ENCODE results near the gene SLC4A5. TPM values are rescaled to one million over a fixed set of nuclear protein-coding genes. Genes with fewer than 3 reads are reported as not detected.
A peak's percentile ranks its signal among the peaks of the same experiment; 100 is the strongest.

The SLC4A5 gene
- total and polyA plus RNA-seq, 5 experiments from 2014 or later = 0.46 to 15.1 (median 1.5) TPM

GRCh38 chr2:74328573-74328972 is 14.6 kb downstream of the SLC4A5 start:
- peaks cover 0 to 2% (median 0%) of the 10 kb centered on the region in 4 donors for H3K4me1 Mint-ChIP-seq
- H3K9me3 Mint-ChIP-seq = no peaks in the 10 kb centered on the region
- no peak overlapping the region for H3K27ac Mint-ChIP-seq
- no peaks in the 10 kb centered on the region for H3K27me3 Mint-ChIP-seq
- ATAC-seq (no peak), DNase-seq (no peak)
- POLR2A ChIA-PET = no interaction called here
- peaks cover 0 to 25% (median 8%) of the 10 kb centered on the region in 3 donors for H3K36me3 Mint-ChIP-seq
- no peak overlapping the region for H3K4me3 Mint-ChIP-seq

- POLR2A ChIA-PET = no interaction called here
- H3K36me3 Mint-ChIP-seq = peaks cover 0 to 30% (median 6%) of the 10 kb centered on the region in 3 donors
- peak overlapping the region in 2 of 10 donors; percentile 45 to 71 for H3K27ac Mint-ChIP-seq
Measured at GRCh38 chr2:74328074-74328473, 15.1 kb downstream of the SLC4A5 start.

GRCh38 chr2:74327627-74328026 is 15.6 kb downstream of the SLC4A5 start:
- Mint-ChIP-seq H3K27ac (peak overlapping the region in 1 of 10 donors; percentile 71), H3K9me3 (no peaks in the 10 kb centered on the region), H3K4me3 (no peak overlapping the region), H3K27me3 (no peaks in the 10 kb centered on the region), H3K4me1 (peaks cover 0 to 2% (median 0%) of the 10 kb centered on the region in 4 donors), H3K36me3 (peaks cover 0 to 28% (median 5%) of the 10 kb centered on the region in 3 donors)
- POLR2A ChIA-PET = no interaction called here
- ATAC-seq = no peak
- DNase-seq = no peak

More at GRCh38 chr2:74328074-74328473, 15.1 kb downstream of the SLC4A5 start:
- Mint-ChIP-seq H3K4me1 (peaks cover 0 to 2% (median 0%) of the 10 kb centered on the region in 4 donors), H3K27me3 (no peaks in the 10 kb centered on the region), H3K9me3 (no peaks in the 10 kb centered on the region), H3K4me3 (no peak overlapping the region)
- ATAC-seq (no peak), DNase-seq (no peak)

- ATAC-seq (no peak), DNase-seq (no peak)
- Mint-ChIP-seq H3K36me3 (peaks cover 0 to 25% (median 5%) of the 10 kb centered on the region in 3 donors), H3K4me1 (peaks cover 0 to 2% (median 0%) of the 10 kb centered on the region in 4 donors), H3K9me3 (no peaks in the 10 kb centered on the region), H3K27me3 (no peaks in the 10 kb centered on the region), H3K4me3 (no peak overlapping the region), H3K27ac (peak overlapping the region in 1 of 10 donors; percentile 44)
- POLR2A ChIA-PET = no interaction called here
Measured at GRCh38 chr2:74327199-74327598, 16.0 kb downstream of the SLC4A5 start.

- DNase-seq = no peak
- Mint-ChIP-seq H3K27me3 (no peaks in the 10 kb centered on the region), H3K27ac (no peak overlapping the region), H3K4me1 (peaks cover 0 to 2% (median 0%) of the 10 kb centered on the region in 4 donors), H3K4me3 (no peak overlapping the region), H3K9me3 (no peaks in the 10 kb centered on the region), H3K36me3 (peaks cover 0 to 21% (median 14%) of the 10 kb centered on the region in 3 donors)
- POLR2A ChIA-PET = no interaction called here
- no peak for ATAC-seq
Measured at GRCh38 chr2:74325815-74326214, 17.4 kb downstream of the SLC4A5 start.

- Mint-ChIP-seq H3K27ac (no peak overlapping the region), H3K4me3 (no peak overlapping the region), H3K4me1 (no peaks in the 10 kb centered on the region), H3K27me3 (no peaks in the 10 kb centered on the region), H3K36me3 (peaks cover 0 to 27% (median 24%) of the 10 kb centered on the region in 3 donors), H3K9me3 (no peaks in the 10 kb centered on the region)
- POLR2A ChIA-PET = no interaction called here
- no peak for DNase-seq
- no peak for ATAC-seq
Measured at GRCh38 chr2:74321737-74322136, 21.5 kb downstream of the SLC4A5 start.

- no peaks in the 10 kb centered on the region for H3K27me3 Mint-ChIP-seq
- H3K27ac Mint-ChIP-seq = no peak overlapping the region
- H3K36me3 Mint-ChIP-seq = peaks cover 6 to 42% (median 28%) of the 10 kb centered on the region in 3 donors
- POLR2A ChIA-PET = no interaction called here
- ATAC-seq (no peak), DNase-seq (no peak)
- H3K4me1 Mint-ChIP-seq = peaks cover 0 to 2% (median 0%) of the 10 kb centered on the region in 4 donors
- H3K9me3 Mint-ChIP-seq = no peaks in the 10 kb centered on the region
- no peak overlapping the region for H3K4me3 Mint-ChIP-seq
Measured at GRCh38 chr2:74317701-74318100, 25.5 kb downstream of the SLC4A5 start.

- ATAC-seq (no peak), DNase-seq (no peak)
- POLR2A ChIA-PET = interaction anchor here (0.6 kb wide), 1 partner anchor 150 kb away, joined by 4 read pairs; no protein-coding TSS in a partner anchor
- Mint-ChIP-seq H3K4me3 (no peak overlapping the region), H3K4me1 (peaks cover 0 to 2% (median 0%) of the 10 kb centered on the region in 4 donors), H3K27ac (peak overlapping the region in 1 of 10 donors; percentile 24), H3K9me3 (no peaks in the 10 kb centered on the region), H3K36me3 (peaks cover 10 to 49% (median 28%) of the 10 kb centered on the region in 3 donors), H3K27me3 (no peaks in the 10 kb centered on the region)
Measured at GRCh38 chr2:74316627-74317295, 26.5 kb downstream of the SLC4A5 start.

- Mint-ChIP-seq H3K4me3 (no peak overlapping the region), H3K27me3 (no peaks in the 10 kb centered on the region), H3K9me3 (no peaks in the 10 kb centered on the region), H3K4me1 (peaks cover 0 to 2% (median 0%) of the 10 kb centered on the region in 4 donors), H3K27ac (no peak overlapping the region), H3K36me3 (peaks cover 18 to 37% (median 31%) of the 10 kb centered on the region in 3 donors)
- ATAC-seq = no peak
- POLR2A ChIA-PET = no interaction called here
- no peak for DNase-seq
Measured at GRCh38 chr2:74314107-74314506, 29.1 kb downstream of the SLC4A5 start.

- peaks cover 18 to 38% (median 32%) of the 10 kb centered on the region in 3 donors for H3K36me3 Mint-ChIP-seq
- H3K27me3 Mint-ChIP-seq = no peaks in the 10 kb centered on the region
- H3K4me1 Mint-ChIP-seq = peaks cover 0 to 2% (median 0%) of the 10 kb centered on the region in 4 donors
- no peak overlapping the region for H3K4me3 Mint-ChIP-seq
- peak overlapping the region in 1 of 10 donors; percentile 34 for H3K27ac Mint-ChIP-seq
- POLR2A ChIA-PET = no interaction called here
- no peak for ATAC-seq
- H3K9me3 Mint-ChIP-seq = no peaks in the 10 kb centered on the region
- DNase-seq = no peak
Measured at GRCh38 chr2:74313497-74313896, 29.7 kb downstream of the SLC4A5 start.

- POLR2A ChIA-PET = no interaction called here
- Mint-ChIP-seq H3K9me3 (no peaks in the 10 kb centered on the region), H3K4me3 (no peak overlapping the region), H3K36me3 (peaks cover 18 to 38% (median 32%) of the 10 kb centered on the region in 3 donors), H3K27me3 (no peaks in the 10 kb centered on the region), H3K27ac (no peak overlapping the region), H3K4me1 (peaks cover 0 to 2% (median 0%) of the 10 kb centered on the region in 4 donors)
- ATAC-seq (no peak), DNase-seq (no peak)
Measured at GRCh38 chr2:74312913-74313312, 30.3 kb downstream of the SLC4A5 start.

- Mint-ChIP-seq H3K9me3 (no peaks in the 10 kb centered on the region), H3K4me1 (peaks cover 0 to 2% (median 0%) of the 10 kb centered on the region in 4 donors)
- POLR2A ChIA-PET = no interaction called here
Measured at GRCh38 chr2:74307720-74308119, 35.5 kb downstream of the SLC4A5 start.

GRCh38 chr2:74304332-74305148 is 38.7 kb downstream of the SLC4A5 start:
- peaks cover 6 to 19% (median 16%) of the 10 kb centered on the region in 3 donors for H3K36me3 Mint-ChIP-seq
- H3K27me3 Mint-ChIP-seq = no peaks in the 10 kb centered on the region
- ATAC-seq (no peak), DNase-seq (no peak)
- no peak overlapping the region for H3K4me3 Mint-ChIP-seq
- peaks cover 0 to 3% (median 0%) of the 10 kb centered on the region in 9 donors for H3K9me3 Mint-ChIP-seq
- H3K4me1 Mint-ChIP-seq = peaks cover 0 to 4% (median 0%) of the 10 kb centered on the region in 4 donors
- POLR2A ChIA-PET = interaction anchor here (1.4 kb wide), 1 partner anchor 14 kb away, joined by 4 read pairs; no protein-coding TSS in a partner anchor
- no peak overlapping the region for H3K27ac Mint-ChIP-seq

More at GRCh38 chr2:74307720-74308119, 35.5 kb downstream of the SLC4A5 start:
- no peak overlapping the region for H3K4me3 Mint-ChIP-seq
- ATAC-seq (no peak), DNase-seq (no peak)
- no peak overlapping the region for H3K27ac Mint-ChIP-seq
- H3K36me3 Mint-ChIP-seq = peaks cover 11 to 23% (median 15%) of the 10 kb centered on the region in 3 donors
- H3K27me3 Mint-ChIP-seq = no peaks in the 10 kb centered on the region

Data from naive thymus-derived CD8-positive, alpha-beta T cell (primary cell).